ENCODE data around the gene LSP1.

DNA sequence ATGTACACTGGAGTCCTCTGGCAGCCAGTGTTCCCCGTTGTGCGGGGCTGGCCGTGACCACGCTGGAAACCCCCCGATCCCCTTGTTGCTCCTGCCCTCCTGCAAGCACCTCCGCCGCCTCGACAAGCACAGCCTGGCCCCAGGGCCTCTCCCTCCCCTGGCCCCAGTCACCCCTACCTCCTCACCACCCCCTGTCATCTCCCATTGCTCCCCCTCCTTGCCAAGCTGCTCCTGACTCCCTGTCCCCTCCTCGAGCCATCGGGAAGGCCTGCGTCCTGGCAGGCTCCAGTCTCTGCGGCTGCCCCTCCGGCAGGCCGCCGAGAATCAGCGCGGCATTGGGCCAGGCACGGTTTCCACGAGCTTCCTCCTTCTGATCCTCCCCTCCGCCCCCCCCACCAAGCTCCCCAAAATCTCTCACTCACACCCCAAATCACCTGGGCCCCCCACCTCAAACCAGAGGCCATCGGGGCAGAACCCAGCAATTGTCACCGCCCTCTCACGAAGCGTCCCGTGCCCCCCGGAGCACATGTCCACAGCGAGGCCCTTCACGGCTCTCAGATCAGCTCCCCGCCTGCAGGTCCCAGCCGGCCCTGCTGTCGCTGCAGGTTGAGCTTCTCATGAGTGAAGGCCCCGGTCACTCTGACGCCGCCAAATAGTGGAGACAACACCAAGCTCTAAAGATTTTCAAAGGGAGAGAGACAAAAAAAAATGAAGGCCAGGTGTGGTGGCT, 5.7 kb upstream of the LSP1 start:
- no peak for TF ChIP-seq CEBPB (IDR thresholded peaks at IDR 0.05; ENCODE audit: low read depth, low read length)
- TF ChIP-seq, protein P1, sequence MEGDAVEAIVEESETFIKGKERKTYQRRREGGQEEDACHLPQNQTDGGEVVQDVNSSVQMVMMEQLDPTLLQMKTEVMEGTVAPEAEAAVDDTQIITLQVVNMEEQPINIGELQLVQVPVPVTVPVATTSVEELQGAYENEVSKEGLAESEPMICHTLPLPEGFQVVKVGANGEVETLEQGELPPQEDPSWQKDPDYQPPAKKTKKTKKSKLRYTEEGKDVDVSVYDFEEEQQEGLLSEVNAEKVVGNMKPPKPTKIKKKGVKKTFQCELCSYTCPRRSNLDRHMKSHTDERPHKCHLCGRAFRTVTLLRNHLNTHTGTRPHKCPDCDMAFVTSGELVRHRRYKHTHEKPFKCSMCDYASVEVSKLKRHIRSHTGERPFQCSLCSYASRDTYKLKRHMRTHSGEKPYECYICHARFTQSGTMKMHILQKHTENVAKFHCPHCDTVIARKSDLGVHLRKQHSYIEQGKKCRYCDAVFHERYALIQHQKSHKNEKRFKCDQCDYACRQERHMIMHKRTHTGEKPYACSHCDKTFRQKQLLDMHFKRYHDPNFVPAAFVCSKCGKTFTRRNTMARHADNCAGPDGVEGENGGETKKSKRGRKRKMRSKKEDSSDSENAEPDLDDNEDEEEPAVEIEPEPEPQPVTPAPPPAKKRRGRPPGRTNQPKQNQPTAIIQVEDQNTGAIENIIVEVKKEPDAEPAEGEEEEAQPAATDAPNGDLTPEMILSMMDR (conservative IDR thresholded peaks at IDR 0.05; ENCODE audit: low read depth, low read length) = no peak
